Measurements from ENCODE around the gene C9orf72.

The C9orf72 gene

GRCh38 chr9:27573634-27574590 lies 631 bp upstream of the C9orf72 start:
- peak; percentile 87 for DNase-seq (ENCODE audit: low spot score)

- DNase-seq (ENCODE audit: low spot score) = peak; percentile 9
These were observed 739 bp downstream of the C9orf72 start for GRCh38 chr9:27572566-27572917.

GRCh38 chr9:27572061-27572460 lies 1.2 kb downstream of the C9orf72 start:
- DNase-seq (ENCODE audit: low spot score) = no peak

GRCh38 chr9:27571011-27571410 lies 2.3 kb downstream of the C9orf72 start:
- DNase-seq (ENCODE audit: low spot score) = no peak

GRCh38 chr9:27569406-27569805 lies 3.9 kb downstream of the C9orf72 start:
- no peak for DNase-seq (ENCODE audit: low spot score)

DNA sequence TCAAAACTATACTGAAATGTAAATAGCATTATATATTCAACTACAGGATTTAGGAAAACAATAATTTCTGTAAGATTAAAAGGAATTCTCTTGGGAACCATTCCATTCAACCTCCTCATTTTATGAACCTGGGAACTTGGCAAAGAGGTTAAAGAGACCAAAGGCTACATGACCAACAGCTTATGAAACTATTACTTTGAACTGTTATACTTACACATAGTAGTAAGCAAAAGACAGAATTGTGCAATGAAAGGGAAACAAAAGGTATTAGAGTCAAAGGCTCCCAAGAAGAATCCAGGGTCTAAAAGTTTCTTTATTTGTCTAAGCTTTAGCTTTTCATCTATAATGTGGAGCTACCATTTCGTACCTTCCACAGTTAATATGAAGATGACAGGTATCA lies 7.2 kb downstream of the C9orf72 start:
- no peak for DNase-seq (ENCODE audit: low spot score)

DNA sequence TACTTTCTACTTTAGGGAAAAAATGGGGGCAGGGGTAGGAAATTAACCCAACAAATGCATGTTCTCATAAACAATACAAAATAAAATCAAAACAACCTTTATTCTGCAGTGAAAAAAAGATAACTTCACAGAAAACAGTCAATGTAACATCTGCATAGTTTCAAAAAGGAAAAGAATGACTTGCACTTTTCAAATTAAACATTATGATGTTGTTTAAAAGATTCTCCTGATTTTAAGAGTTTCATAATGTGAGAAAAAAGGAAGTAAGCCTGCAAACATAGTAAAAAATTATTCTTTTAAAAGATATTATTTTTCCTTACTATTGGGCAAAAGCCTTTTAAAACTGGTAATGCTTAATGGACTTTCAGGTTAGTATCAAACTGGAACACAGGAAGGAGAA lies 7.6 kb downstream of the C9orf72 start:
- DNase-seq (ENCODE audit: low spot score) = no peak

DNA sequence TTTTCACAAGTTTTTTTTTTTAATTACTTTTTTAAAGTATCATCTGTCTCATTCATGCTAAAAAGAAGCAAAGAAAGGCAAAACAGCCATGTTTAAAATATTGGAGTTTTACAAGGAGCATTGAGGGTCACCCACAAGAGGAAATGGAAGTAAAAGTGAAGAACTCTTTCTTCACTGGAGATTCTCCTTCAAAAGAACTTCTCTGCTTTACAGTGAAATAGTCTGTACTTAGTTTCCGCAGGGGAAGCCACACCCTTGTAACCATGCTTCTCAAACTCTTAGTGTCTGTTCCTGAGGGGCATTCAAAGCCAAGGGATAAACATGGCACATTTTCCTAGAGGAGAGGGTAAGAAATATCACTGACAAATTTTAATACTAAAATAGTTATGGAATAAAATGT lies 8.6 kb downstream of the C9orf72 start:
- DNase-seq (ENCODE audit: low spot score) = no peak

- no peak for DNase-seq (ENCODE audit: low spot score)
These were observed 9.4 kb downstream of the C9orf72 start for GRCh38 chr9:27563738-27564430.

DNA sequence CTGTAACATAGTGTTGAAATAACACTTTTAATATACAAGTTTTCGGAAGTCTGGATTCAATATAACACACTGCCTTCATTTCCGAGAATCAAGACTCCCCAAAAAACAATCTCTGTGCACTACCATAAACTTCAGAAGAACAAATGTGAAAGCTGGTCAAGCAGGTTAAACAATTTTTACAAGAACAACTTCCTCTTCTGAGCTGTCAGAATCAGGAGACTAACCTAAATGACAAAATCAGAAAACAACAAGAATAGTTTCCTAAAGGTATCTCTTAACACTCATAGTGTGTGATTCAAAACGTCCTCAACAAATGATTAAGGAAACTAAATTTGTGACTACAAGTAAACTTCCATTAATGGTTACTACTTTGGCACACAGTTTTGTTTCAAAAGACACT lies 11.6 kb downstream of the C9orf72 start:
- no peak for DNase-seq (ENCODE audit: low spot score)

- no peak for DNase-seq (ENCODE audit: low spot score)
These were observed 12.8 kb downstream of the C9orf72 start for GRCh38 chr9:27560457-27560856.

DNA sequence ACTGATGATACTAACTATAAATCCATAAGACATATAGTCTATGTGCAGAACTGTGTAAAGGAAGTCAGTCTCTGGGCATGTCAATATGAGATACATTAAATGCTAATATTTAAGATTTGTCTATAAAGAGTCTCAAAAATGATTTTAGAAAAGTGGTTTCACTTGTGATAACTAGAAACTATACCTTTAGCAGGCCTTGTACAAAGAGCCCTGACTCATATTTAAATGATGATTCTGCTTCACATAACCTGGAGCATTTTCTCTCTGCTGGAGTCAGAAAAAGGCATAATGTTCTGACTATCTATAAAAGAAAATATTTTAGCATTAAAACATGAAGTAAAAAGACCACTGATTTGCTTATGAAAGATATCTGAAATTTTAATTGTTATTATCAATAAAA lies 15.0 kb downstream of the C9orf72 start:
- no peak for DNase-seq (ENCODE audit: low spot score)

DNA sequence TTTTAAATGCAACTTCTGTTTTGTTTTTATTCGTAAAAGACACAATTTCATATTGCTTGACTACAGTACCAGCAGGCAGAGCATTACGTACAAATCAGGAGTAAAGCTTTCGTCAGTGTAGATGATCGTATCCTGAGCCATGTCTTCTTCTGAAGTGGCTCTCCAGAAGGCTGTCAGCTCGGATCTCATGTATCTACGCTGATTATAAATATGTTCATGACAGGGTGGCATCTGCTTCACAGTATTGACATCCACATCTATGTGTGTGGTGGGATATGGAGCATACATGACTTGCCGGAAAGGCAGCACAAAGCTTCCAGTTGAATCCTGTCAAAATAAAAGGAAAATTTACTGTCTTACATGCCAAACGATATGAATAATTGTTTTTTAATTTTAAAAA lies 16.8 kb downstream of the C9orf72 start:
- DNase-seq (ENCODE audit: low spot score) = no peak

DNA sequence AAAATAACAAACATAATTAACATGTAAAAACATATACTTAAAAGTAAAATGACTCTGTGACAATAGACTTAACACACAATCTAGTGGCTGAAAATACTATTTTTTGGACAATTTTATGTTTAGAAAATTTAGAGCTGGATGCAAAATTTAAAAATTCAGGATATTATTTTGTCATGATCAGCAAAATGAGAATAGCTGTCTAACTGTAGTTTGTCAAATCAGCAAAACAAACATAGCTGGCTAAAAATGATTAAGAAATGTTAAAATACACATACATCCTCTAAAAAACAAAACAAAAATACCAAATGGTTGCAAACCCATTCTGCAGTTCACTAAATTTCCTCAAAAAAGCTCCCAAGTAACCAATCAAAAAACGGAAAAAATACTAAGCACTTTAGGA lies 18.6 kb downstream of the C9orf72 start:
- no peak for DNase-seq (ENCODE audit: low spot score)

- peak; percentile 27 for DNase-seq (ENCODE audit: low spot score)
These were observed 24.0 kb downstream of the C9orf72 start for GRCh38 chr9:27549196-27549755.

DNA sequence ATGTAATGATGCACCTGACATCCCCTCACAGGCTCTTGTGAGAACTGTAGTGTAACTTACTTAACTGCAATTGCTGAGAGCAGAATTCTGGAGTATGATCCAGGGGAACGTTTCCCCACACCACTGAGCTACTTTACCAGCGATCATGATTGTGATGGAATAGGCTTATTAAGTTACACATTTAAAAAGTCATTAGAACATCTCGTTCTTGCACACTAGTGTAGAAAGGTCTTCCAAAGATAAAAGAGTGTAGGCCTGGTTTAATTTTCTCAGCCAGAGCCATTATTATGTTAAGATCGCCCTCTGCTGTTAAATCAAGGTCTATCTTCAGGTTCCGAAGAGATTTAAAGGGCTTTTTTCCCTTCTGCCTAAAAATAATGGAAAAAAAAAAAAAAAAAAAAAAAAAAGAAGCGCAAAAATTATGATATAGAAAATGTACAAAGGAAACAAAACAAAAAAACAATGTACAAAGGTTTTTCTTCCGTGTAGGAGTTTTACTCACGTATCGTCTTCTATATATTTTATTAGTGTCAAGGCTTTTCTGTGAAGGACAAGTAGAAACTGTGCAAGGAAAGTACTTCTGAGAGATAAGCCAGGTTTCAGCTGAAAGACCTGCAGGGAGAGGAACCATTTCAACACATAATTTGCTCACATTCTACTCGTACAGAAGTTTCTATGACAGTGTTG lies 25.1 kb downstream of the C9orf72 start:
- DNase-seq (ENCODE audit: low spot score) = peak; percentile 52

DNA sequence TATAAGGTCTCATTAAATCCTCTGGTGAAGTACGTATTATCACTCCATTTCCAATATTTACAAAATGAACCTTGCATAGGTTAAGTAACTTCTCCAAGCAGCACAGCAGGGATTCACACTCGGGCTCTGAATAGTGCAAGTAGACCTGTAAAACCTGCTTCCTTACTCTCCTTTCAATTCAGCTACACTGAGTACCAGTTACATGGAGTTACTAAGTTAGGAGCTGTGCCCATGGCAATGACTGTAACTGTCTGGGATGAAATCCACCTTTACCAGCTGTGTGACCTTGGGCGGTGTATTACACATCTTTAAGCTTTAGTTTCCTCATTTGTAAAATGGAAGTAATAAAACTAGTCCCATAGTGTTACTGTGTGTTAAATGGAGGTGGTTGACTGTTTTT lies 27.8 kb downstream of the C9orf72 start:
- DNase-seq (ENCODE audit: low spot score) = no peak

DNA sequence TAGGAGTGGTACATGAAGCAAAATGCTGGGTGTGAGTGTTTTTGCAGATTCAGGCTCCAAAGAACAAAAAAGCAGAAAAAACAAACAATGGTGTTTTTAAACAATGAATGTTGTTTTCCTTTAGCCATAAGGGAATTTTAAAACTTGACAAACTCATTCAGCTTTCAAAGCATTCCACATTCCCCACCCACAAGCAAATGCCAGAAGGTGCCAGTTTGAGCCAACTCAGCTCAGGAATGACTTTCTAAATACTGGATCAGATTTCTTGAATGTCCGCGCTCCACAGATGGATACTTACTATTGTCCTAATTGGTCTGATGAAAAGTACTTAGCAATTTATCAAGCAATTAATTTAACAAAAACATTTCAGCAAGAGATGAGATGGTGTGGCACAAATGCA lies 30.8 kb downstream of the C9orf72 start:
- DNase-seq (ENCODE audit: low spot score) = peak; percentile 16

- no peak for DNase-seq (ENCODE audit: low spot score)
These were observed 31.5 kb downstream of the C9orf72 start for GRCh38 chr9:27541740-27542139.

DNA sequence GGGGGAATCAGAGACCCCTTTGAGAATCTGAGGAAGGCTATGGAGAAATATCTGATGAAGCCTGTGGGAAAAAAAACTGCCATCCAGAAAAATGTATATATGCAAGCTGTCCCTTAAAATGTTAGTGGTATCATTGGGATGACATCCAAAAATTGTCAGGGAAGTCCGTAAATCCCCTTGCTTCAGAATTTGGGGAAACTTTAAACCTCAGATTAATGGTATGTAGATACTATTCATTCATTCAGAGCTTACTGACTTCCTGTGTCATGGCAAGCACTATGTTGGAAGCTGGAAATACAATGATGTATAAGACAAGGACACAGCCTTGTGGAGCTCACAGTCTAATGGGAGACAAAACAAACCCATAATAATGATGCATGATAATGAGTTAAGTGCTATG lies 32.8 kb downstream of the C9orf72 start:
- peak; percentile 9 for DNase-seq (ENCODE audit: low spot score)

- DNase-seq (ENCODE audit: low spot score) = peak; percentile 49
These were observed 33.5 kb downstream of the C9orf72 start for GRCh38 chr9:27539479-27540441.

All from GM03348 (cell line).